RCC 7860 (cell line): ENCODE measurements around the gene APLF.
"Not testable (repeated sequence)": the region's sequence is repeated elsewhere in the genome, so short reads cannot be mapped to it uniquely, and the experiment has no call there.

ENCODE experiments used
- DNase-seq: peaks from one replicate; pipeline ENCODE4 v3.0.0-alpha.2; 2015; ENCODE audit warnings: low spot score
- FAIRE-seq: peaks from 2 replicates; lab custom pipeline; 2012; peaks lifted over from hg19 to GRCh38; lab: Jason Lieb, UNC

The APLF gene

DNA sequence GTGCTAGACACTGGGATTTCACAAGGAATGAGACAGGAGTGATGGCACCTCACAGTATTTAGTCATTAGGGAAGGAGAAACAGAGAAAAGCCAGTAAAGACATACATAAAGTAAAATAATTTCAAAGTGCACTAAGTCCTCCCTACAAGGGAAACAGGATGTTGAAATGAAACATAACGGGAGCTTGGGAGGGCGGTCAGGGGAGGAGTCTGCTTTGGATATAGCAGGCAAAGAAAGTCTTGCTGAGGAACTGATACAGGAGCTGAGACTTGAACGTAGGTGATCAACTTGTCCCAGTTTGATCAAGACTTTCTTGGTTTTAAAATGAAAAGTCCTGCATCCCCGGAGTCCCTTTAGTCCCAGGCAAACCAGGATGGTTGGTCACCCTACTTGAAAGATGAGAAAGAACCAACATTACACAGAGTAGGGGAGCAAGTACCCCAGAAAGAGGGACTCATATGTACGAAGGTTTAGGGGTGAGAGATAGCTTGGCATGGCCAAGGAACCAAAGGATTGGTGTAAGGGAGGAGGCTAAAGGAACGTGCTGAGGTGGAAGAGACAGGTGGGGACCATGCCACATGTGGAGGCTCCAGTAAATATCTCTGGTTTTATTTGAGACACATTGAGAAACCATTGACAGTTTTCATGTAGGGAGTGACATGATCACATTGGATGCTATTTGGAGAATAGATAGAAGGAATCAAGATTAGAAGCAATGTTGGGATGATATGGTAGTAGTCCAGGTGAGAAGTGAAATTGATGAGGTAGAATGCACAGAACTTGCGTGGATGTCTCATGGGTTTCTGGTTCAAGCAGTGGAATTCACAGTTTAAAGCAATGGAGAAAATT lies 28.7 kb upstream of the APLF start:
- FAIRE-seq (no peak), DNase-seq (no peak)

DNA sequence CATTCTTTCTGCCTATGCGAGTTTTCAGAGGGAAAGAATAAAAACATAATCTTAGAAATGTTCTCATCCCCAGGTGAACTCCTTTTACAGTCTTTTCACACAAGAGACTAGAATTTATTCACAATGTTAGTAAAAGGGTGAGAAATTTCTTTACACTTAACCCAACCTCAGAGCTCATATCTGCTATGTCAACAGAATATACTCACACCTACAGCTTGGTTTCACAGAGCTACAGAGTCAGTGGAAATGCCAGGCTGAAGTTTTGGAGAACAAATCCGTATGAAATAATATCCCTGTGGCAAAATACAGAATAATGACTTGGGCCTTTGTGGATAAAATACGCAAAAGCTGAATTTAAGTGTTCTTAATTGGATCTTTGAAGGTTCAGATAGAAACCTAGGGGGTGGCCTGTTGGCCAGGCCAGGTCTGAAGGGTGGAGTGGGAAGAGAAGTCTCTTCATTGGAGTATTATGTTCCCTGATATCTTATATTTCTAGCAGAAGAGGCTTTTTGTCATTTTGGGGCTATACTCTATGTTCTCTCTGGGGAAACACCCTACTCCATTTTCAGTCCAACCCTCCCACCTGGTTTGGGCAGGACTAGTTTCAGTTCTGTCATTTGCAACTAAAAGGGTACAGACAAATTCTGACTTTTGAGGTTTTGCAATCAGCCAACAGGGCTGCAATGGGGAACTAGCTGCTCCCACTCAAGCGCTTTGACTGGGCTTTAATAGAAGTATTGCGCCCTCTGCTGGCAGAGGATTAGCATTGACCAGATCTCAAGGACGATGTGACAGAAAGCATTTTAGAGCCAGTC lies 26.0 kb upstream of the APLF start:
- DNase-seq, result peak; percentile 75
- peak; percentile 49 for FAIRE-seq

DNA sequence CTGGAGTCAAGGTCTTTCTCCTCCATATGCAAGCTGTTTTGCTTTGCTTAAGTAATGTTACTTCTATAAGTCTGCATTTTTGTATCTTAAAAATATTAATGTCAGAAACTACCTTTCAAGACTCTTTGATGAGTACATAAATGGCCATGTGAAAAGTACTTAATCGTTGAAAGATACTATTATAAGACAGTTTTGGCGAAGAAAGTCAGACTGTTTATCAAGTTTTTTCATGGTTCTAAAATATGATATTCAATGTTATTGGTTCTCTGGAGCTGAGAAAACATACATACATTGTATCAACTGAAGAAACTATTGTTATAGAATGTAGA lies 25.4 kb upstream of the APLF start:
- DNase-seq (no peak), FAIRE-seq (no peak)

DNA sequence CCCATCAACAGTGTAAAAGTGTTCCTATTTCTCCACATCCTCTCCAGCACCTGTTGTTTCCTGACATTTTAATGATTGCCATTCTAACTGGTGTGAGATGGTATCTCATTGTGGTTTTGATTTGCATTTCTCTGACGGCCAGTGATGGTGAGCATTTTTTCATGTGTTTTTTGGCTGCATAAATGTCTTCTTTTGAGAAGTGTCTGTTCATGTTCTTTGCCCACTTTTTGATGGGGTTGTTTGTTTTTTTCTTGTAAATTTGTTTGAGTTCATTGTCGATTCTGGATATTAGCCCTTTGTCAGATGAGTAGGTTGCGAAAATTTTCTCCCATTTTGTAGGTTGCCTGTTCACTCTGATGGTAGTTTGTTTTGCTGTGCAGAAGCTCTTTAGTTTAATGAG lies 21.0 kb upstream of the APLF start:
- FAIRE-seq, DNase-seq: not testable (repeated sequence)

DNA sequence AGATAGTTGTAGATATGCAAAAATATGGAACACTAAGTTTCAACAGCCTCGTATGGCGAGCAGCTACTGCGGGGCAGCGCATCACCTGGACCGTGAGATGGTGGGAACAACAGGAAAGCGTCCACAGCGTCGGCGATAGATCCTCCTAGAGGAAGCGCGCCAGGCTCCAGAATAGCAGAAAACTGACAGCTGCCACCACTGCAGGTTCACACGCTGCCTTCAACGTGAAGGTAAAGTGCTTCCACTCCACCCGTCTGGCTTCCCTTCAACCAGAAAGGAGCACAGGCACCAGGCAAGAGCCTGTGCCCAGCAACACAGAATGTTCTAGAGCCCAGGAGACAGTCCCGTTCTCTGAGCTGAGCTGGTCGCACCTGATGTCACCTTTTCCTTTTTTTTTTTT lies 20.3 kb upstream of the APLF start:
- DNase-seq, result no peak
- FAIRE-seq, result no peak

DNA sequence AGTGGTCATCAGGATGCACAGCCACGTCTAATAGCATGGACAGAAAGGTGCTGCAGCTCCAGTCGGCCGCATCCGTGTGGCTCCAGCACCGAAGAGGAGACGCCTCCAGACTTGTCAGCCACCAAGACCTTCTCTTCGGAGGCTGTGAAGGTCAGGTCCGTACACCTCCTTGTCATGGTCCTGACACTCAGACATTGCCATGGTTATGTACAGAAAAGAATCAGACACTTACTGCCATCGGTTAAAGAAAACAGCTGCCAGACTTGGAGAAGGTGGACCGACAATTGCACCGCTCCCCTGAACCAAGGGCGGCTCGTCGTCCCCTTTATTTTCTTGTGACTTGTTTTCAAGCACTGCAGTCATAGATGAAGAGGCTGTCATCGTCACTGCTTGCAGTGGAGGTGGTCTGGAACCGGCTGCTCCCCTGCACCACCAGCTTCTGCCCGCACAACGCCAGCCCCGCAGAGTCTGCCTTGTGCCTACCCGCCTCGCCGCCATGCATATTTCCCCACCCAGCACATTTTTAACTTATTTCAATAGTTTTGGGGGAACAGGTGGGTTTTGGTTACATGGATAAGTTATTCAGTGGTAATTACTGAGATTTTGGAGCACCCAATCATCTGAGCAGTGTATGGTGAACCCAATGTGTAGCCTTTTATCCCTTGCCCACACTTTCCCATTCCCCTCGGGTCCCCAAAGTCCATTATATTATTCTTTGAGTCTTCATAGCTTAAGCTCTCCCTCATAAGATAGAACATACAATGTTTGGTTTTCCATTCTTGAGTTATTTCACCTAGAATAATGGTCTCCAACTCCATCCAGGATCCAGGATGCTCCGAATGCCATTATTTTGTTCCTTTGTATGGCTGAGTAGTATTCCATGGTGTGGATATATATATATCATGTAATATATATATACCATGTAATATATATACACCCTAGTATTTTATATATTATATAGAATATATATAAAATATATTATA lies 18.4 kb upstream of the APLF start:
- DNase-seq (no peak), FAIRE-seq (no peak)

DNA sequence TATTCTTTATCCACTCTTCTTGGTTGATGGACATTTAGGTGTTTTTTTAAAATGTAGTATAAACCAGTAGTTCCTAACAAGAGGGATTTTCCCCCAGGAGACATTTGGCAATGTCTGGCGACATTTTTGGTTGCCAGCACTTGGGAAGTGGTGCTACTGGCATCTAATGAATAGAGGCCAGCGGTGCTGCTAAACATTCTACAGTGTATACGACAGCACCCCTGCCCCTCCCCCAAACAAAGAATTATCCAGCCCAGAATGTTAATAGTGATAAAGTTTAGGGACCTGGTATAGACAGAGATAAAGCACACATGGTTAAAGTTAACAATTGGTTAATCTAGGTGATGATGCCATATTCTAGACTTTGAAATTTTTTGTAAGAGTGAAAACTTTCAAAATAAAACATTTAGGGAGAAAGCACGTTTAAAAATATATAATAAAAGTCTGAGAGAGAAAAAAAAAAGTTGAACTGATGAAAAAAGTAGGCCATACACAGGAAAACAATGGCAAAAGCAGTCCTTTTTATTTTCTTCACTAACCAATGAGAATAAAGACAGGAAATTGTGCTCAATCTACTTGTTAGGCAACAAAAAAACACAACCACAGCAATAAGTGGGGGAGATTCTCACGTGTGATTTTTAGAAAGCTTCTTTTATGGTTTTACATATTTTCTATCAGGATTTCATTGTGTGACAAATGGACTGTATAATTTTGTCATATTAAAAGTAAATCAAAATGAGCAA lies 15.1 kb upstream of the APLF start:
- DNase-seq (no peak), FAIRE-seq (no peak)

DNA sequence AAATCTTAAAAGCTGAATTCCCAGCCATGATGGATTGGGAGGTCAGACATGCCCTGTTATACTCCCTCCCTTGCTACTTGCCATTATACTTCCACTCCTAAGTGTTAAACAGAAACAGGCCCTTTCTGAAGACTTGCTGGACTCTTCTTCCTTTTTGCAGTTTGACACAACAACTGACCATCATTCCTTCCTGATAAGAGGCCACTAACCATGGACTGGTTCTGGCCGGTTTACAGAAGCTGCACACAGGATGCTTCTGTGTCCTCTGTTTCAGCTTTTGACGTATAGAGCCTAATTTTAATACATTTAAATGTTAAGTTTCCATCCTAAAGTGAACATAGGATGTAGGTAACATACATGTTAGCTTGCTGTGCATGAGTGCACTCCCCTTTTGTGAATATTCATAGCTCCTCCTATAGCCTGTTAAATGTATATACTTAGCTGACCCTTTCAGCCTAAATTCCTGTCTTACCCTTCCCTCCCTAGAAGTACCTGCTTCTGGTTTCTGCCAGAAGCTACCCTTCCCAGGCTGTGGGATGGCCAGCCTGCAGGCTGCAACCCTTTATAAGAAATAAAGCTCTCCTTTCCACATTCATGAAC lies 13.5 kb upstream of the APLF start:
- FAIRE-seq (no peak), DNase-seq (no peak)

DNA sequence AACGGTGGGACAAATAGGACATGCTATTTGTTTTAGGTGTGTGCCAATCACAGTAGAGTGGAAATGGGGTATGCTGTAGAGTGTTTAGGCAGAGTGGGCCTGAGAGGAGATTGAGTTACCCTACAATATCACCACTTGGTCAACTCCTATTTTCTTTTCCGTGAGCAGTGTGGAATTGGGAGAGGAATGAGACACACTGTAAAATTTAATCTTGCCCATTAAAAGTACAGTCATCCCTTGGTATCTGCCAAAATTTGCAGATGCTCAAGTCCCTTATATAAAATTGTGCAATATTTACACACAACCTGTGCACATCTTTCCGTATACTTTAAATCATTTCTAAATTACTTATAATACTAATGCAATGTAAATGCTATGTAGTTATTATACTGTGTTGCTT lies 12.7 kb upstream of the APLF start:
- FAIRE-seq (no peak), DNase-seq (no peak)

DNA sequence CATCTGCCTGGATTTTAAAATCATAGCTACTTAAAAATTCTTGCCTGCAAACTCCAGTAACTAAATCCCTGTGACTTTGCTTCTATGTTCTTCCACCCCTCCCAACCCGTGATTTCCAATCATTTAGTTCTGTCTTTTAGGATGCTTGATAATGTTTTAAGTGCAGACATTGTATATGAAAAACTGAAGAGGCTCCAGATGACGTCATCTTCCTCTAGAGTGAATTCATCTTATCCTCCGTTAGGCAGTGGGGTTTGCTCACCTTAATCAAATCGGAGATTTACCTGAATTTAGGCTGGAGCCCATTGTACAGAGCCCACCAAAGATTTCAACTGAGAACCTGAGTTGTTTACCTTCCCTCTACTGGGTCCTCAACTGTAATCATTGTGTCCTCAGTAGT lies 11.2 kb upstream of the APLF start:
- FAIRE-seq, result no peak
- no peak for DNase-seq

DNA sequence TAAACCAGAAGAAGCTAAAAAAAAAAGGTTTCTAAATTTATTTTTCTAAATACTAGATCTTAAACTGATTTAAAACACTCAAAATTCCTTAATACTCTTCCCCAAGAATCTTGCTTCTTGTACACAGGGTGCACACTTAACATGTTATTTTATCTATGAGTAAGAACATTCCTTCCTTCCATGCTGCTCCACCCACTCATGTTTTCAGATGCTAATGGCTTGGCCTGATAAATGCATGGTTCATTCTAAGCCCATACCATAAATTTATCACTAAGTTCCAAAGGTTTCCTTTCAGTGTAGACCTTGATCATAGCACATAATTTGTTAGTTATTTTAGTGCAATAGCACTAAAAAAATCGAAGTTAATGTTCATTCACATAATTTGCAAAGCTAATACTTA lies 8.4 kb upstream of the APLF start:
- no peak for FAIRE-seq

DNA sequence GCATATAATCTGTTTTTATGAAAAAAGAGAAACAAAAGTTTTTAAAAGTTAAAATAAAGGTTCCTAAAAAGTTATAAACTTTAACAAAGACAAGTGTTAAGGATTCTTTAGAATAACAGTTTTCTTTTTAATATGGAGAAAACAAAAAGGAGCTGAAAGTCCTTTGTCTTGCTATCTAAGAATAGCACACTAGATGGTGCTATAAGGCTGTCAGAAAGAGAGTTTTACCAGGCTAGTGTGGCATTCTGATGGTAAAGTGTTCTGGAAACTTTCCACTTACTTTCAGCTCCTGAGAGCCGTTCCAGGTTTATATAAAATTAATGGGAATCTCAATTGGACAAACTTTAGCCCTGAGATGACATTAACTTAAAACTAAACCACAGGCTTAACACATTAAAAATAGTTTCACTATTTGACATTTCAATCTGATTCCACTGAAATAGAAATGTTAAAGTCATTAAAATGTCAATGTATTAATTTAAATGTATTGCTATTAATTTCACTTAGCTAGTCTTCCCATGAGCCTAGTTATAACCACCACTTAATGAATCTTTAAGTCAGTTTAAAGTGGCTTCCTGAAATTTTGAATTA lies 4.0 kb upstream of the APLF start:
- FAIRE-seq (peak; percentile 87), DNase-seq (peak; percentile 50)

More for the DNA sequence above, 8.4 kb upstream of the APLF start:
- no peak for DNase-seq

DNA sequence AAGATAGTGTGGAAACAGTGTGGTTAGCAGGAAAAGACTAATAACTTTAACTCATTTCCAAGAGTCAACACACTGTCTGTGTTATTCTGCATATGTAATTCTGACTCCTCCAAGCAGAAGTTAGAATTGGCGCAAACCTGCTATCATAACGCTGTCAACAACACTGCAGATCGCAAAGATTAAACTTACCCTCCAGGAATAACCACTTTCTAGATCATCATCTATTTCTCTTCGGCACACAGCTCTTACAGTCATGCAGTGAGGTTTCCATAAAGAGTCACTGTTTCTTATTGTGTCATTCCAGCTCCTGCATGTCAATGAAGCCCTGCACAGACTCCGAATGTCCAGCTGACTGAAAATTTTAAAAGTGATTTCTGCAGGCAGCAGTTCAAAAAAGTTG lies 2.7 kb upstream of the APLF start:
- FAIRE-seq (no peak), DNase-seq (no peak)

DNA sequence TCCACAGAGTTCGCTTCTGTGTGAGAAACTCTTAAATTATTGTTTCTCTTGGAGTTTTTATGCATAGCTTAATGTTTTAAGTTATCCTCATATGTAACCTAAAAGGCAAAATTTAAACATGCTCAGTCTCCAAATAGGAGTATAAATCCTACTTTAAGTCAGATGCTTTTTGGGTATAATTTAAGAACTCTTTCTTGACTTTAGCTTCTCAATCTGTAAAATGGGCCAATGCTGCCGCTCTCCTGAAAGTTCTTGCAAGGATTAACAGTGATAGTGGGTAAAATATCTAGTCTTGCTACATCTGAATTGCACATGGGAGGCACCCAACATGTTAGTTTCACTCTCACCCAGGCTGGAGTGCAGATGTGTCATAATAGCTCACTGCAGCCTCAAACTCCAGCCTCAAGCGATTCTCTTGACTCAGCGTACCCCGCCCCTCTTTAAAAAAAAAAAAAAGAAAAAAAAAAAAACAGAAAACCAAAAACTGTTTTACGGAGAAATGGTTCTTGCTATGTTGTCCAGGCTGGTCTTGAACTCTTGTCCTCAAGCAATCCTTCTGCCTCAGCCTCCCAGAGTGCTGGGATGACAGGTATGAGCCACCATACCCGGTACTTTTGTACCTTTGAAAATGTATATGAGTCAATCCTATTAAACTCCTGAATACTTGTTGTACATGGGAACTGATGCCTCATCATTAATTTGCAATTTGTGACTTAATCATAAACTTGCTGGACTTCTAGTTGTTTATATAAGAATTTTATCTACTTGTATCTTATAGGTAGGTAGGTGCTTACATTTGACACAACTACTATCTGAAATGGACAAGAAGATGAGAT lies 2.1 kb upstream of the APLF start:
- FAIRE-seq (no peak), DNase-seq (no peak)

DNA sequence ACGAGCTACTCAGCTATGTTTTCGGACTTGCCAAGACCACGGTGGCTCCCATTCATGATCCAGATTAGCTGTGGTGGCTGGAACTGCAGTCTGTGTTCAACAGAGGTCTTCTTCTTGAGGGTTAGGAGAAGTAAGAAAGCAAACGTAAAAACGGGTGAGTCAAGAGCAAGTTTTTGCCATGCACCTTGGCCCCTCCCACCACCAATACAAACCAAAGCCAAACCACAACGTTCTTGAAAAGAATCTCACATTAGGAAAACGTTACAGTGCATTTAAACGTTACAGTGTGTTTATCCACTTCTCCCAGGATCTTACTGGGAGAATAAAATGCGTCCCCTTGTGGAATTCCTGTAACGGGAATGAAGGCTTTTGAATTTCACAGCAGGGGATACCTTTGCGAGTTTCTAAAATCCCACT lies 1.0 kb upstream of the APLF start:
- FAIRE-seq (peak; percentile 17), DNase-seq (peak; percentile 22)

DNA sequence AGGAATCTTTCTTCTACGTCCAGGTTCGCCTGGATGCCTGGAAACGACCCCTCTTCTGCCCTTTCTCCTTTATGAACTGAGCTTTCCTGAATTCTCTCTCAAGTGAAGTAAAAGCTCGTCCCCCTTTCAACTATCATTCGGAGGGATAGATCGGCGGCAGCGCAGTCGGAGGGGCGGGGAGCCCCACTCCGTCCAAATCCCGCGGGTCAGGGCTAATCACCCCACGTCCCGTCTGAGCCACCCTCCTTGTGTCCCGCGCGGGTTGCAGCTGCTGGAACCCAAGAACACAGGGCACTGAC lies 658 bp upstream of the APLF start:
- DNase-seq, result no peak
- no peak for FAIRE-seq

DNA sequence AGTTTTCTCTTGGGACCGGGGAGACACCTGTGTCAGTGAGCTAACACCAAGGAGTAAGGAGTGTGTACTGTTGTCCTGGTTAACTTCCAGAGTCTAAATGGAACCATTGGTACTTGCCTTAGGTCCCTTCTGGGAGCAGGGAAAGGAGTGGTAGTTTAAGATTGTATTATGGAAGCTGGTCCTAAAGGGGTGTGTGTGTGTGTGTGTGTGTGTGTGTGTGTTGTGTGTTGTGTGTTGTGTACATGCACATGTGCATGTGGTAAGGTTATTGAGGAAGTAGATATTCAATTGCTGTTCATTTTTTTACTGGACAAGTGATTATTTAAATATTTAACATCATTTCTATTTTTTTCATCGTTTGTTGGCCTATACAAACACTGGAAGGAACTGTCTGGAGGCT lies 1.4 kb downstream of the APLF start:
- FAIRE-seq, result no peak
- no peak for DNase-seq

DNA sequence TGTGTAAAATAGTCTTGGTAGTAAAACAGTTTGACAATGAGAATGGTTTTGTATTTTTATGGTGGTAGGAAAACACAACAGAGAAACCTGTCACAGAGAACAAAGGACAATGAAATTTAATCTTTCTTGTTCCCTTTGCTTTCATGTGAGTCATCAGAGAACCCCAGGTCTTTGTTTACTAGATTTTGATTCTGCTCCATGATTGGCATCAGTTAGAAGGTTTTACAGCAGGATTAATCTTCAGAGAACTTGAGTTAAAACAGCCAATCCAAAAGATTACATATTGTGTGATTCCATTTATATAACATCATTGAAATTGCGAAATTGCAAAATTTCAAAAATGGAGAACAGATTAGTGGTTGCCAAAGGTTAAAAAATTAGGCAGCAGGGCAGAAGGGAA lies 2.5 kb downstream of the APLF start:
- DNase-seq, result no peak
- FAIRE-seq, result no peak

DNA sequence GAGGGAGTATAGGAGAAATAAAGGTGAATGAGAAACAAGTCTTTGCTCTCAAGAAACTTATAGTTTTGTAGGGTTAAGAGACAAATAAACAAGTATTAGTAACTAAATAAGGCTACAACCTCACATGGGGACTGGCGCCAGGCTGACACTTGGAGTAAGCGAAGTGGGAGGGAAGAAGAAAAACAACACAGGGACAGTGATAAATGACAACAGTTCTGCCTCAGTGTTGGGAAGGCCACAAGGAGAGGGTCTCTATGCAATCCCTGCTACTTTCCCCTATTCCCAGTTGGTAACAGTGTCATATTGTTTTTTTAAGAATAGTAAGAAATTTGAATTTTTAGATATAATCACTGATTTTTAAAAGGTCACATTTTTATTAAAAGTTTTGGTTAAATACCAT lies 4.0 kb downstream of the APLF start:
- no peak for FAIRE-seq
- no peak for DNase-seq
